Tibial nerve (tissue), 4 donors: ENCODE measurements around the gene CALD1. TPM values are rescaled to one million over a fixed set of nuclear protein-coding genes. Genes with fewer than 3 reads are reported as not detected.
A peak's percentile ranks its signal among the peaks of the same experiment; 100 is the strongest.

ENCODE experiments used
- DNase-seq, 2 donors: peaks; one replicate each; pipeline ENCODE4 v3.0.0-alpha.2; 2019; ENCODE audit warnings: low spot score in 2 of 2
- H3K27ac ChIP-seq, 4 donors: fragments of 200-600 bp; sonication (generic) in 3 of 4; one replicate each; pipeline ENCODE4 v1.5.1; 2017 to 2019; ENCODE audit warnings: mild to moderate bottlenecking in 1 of 4
- H3K27me3 ChIP-seq, 2 donors: fragments of 200-600 bp; sonication (generic) in 1 of 2; one replicate each; pipeline versions ENCODE4 v1.5.1 to v1.6.0; 2017 to 2019
- H3K36me3 ChIP-seq, 3 donors: fragments of 200-600 bp; sonication (generic); one replicate each; pipeline ENCODE4 v1.5.1; 2018 to 2019
- H3K4me1 ChIP-seq, 4 donors: fragments of 200-600 bp; sonication (generic) in 3 of 4; one replicate each; pipeline ENCODE4 v1.5.1; 2017 to 2019
- H3K4me3 ChIP-seq, 4 donors: fragments of 200-600 bp; sonication (generic) in 3 of 4; one replicate each; pipeline ENCODE4 v1.5.1; 2017 to 2019; ENCODE audit warnings: mild to moderate bottlenecking in 1 of 4, moderate library complexity in 1 of 4
- H3K9me3 ChIP-seq, 4 donors: fragments of 200-600 bp; sonication (generic) in 3 of 4; one replicate each; pipeline ENCODE4 v1.5.1; 2017 to 2019
- EP300 ChIP-seq, 2 donors: sonication (generic); formaldehyde crosslinking; IDR thresholded peaks; one replicate each; pipeline ENCODE4 v1.6.1; 2017; ENCODE audit warnings: antibody characterized with exemption in 2 of 2, mild to moderate bottlenecking in 1 of 2
- POLR2A ChIP-seq, 2 donors: fragments of 450-650 bp; IDR thresholded peaks; one replicate each; pipeline ENCODE4 v1.6.1; 2017; ENCODE audit warnings: antibody characterized with exemption in 2 of 2, mild to moderate bottlenecking in 2 of 2, moderate library complexity in 2 of 2
- WGBS, 2 donors: methylation state at CpG; one replicate each; pipeline ENCODE4 v1.1.5; 2018; 5-methylcytosine and 5-hydroxymethylcytosine counted together
- total RNA-seq, 4 donors: library from RNA; depleted of rRNA; stranded (reverse); fragments of >200 nt; gene quantifications; one replicate each; pipeline ENCODE4 v1.1.0, GENCODE V29; 2016
- TF ChIP-seq, protein P1 (sequence below), 5 experiments: fragments of 200-600 bp in 3 of 5; fragments of 450-650 bp in 2 of 5; sonication (generic) in 3 of 5; IDR thresholded peaks; one replicate each; pipeline ENCODE4 v1.5.1; 2016 to 2019; ENCODE audit warnings: antibody characterized with exemption in 5 of 5, mild to moderate bottlenecking in 3 of 5, moderate library complexity in 2 of 5

CALD1 gene
- total RNA-seq, 4 donors from 2014 or later = 320 to 870 (median 433) TPM

DNA sequence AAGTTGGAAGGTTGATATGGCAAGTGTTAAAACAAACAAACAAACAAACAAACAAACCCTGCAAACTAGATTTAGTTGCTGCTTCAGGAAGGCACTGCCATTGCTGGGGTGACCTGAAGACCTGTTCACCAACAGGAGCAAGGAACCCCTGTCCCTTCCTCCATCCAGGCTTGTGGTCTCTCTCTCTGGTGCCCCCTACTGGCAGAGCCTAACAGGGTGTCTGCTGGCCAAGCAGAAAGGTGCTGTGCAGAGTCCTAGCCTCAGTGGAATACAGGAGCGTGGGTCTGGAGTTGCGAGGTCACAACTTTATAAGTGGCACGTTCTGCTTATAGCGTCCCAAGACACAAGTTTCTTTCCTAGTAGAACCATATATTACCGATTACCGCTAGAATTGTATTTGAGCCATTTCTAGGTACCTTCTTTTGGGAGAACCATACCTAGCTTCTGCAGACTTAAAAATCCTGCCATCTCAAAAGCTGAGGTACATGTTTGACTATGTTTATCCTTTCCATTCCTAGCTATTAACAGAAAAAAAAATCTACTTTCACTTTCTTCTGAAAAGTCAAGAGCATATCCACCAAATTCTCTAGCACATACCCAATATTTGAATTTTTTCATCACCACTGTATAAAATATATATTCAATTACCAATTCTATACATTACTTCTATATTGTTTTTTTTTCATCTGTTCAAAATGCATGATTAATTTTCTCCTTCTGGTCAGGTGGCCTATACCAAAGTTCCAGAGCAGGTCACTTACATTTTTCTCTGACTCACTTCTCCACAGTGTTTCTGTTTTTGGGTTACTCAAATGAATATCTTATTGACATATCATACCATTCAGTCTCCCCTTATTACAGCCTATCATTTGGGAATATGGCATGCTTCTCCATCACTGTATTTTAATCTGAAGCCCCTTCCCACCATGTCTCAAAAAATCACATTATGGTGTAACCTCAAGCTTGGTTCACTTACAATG is 29.1 kb upstream of the CALD1 start:
- Histone ChIP-seq H3K27me3 (no peaks in the 10 kb centered on the region), H3K4me3 (no peak overlapping the region)

DNA sequence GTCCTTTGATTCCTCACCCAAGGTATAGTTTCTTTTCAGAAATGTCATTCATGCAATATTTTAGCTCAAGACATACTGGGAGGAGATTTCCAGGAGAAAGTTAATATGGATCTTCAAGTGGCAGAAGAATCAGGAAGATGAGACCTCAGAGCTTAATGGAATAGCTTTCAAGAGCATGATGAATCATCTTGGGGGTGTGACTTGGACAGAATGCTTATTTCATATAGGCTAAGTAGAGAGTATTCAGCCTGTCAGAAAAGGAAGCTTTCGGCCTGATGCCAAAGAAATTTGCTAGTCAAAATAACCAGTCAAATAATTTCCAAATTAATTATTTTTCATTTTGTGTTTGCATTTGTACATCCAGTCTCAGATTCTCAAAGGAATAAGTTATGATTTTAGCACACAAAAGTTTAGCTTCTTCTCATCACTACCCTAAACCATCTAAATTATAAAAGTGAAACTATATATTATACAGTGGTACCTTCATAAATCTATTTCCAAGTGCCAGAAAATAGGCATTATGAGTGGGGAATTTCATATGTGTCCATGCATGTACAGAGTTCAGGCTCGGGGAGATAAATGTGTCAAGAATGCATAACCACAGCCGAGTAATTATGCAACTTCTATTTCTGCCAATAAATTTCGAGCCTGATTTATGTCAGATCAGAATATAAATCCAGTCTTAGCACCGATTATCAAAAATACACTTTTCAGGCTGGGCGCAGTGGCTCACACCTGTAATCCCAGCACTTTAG is 27.3 kb upstream of the CALD1 start:
- Histone ChIP-seq H3K27me3 (no peaks in the 10 kb centered on the region), H3K4me1 (no peaks in the 10 kb centered on the region), H3K27ac (no peak overlapping the region), H3K4me3 (no peak overlapping the region), H3K36me3 (no peaks in the 10 kb centered on the region), H3K9me3 (no peaks in the 10 kb centered on the region)
- TF ChIP-seq EP300 (IDR thresholded peaks at IDR 0.05) = no peak
- TF ChIP-seq POLR2A (IDR thresholded peaks at IDR 0.05) = no peak
- TF ChIP-seq, protein P1, sequence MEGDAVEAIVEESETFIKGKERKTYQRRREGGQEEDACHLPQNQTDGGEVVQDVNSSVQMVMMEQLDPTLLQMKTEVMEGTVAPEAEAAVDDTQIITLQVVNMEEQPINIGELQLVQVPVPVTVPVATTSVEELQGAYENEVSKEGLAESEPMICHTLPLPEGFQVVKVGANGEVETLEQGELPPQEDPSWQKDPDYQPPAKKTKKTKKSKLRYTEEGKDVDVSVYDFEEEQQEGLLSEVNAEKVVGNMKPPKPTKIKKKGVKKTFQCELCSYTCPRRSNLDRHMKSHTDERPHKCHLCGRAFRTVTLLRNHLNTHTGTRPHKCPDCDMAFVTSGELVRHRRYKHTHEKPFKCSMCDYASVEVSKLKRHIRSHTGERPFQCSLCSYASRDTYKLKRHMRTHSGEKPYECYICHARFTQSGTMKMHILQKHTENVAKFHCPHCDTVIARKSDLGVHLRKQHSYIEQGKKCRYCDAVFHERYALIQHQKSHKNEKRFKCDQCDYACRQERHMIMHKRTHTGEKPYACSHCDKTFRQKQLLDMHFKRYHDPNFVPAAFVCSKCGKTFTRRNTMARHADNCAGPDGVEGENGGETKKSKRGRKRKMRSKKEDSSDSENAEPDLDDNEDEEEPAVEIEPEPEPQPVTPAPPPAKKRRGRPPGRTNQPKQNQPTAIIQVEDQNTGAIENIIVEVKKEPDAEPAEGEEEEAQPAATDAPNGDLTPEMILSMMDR (IDR thresholded peaks at IDR 0.05) = no peak
- 56 to 62% methylated on average over 6 of the region's 6 CpGs for WGBS, 2 donors
- DNase-seq = no peak

More for the DNA sequence above, 29.1 kb upstream of the CALD1 start:
- WGBS, 2 donors = 67 to 69% methylated on average over 6 of the region's 6 CpGs
- Histone ChIP-seq H3K27ac (peak overlapping the region in 1 of 4 donors; percentile 3), H3K9me3 (no peaks in the 10 kb centered on the region), H3K36me3 (no peaks in the 10 kb centered on the region), H3K4me1 (peaks cover 0 to 3% (median 0%) of the 10 kb centered on the region in 4 donors)
- peak; percentile 30 to 58 for DNase-seq
- TF ChIP-seq, protein P1 (IDR thresholded peaks at IDR 0.05) = peak; percentile 62 to 72 (median 64)
- peak in 1 of 2 donors; percentile 12 for TF ChIP-seq EP300 (IDR thresholded peaks at IDR 0.05)
- TF ChIP-seq POLR2A (IDR thresholded peaks at IDR 0.05) = no peak

DNA sequence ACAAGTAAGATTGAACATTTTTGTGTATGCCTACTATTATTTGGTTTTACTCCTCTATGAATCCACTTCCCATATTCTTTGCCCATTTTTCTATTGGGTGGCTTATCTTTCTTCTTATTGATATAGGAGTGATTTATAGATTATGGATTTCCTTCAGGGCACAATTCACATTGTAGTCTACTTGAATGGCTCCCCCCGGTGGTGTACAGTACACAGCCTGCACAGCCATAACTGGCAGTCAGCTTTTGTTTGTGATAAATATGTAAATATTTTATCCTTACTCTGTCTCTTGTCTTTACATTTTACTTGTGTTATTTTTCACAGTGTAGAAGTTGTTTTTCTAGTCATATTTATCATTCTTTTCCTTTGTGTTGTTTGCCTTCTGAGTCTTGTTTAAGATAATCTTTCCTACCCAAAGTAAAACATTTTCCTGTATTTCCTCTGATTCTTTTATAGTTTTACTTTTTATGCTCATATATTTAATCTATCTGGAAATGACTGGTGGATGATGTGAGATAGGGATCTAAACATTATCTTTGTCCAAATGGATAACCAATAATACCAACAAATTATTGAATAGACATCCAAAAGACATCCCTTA is 23.9 kb upstream of the CALD1 start:
- Histone ChIP-seq H3K27me3 (no peaks in the 10 kb centered on the region), H3K9me3 (no peaks in the 10 kb centered on the region), H3K27ac (no peak overlapping the region), H3K4me3 (no peak overlapping the region), H3K4me1 (peaks cover 0 to 3% (median 0%) of the 10 kb centered on the region in 4 donors), H3K36me3 (no peaks in the 10 kb centered on the region)
- TF ChIP-seq EP300 (IDR thresholded peaks at IDR 0.05) (peak in 1 of 2 donors; percentile 7), POLR2A (IDR thresholded peaks at IDR 0.05) (no peak)
- TF ChIP-seq, protein P1 (IDR thresholded peaks at IDR 0.05) = peak; percentile 31 to 67 (median 51)
- peak in 1 of 2 donors; percentile 68 for DNase-seq
- WGBS, 2 donors = 29 to 61% methylated on average over 1 of the region's 1 CpG

DNA sequence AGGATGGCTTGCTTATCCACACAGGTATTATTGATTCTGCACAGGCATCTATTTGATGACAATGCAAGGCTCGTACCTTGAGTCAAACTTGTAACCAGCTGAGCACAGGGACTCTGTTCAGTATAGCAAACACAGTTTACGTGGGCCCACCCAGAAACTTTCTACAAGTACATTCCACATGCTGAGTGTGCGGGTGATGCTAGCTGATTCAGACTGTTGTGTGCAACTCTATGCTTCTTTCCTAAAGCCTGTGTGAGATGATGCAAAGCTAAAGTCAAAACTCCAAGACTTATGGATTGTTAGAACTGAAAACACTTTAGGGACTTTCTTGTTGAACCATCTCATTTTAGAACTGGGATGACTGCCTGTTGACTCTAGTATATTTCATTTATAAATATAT is 21.5 kb upstream of the CALD1 start:
- WGBS, 2 donors = 90 to 94% methylated on average over 3 of the region's 3 CpGs
- Histone ChIP-seq H3K9me3 (no peaks in the 10 kb centered on the region), H3K27ac (no peak overlapping the region), H3K36me3 (no peaks in the 10 kb centered on the region), H3K4me1 (peaks cover 0 to 3% (median 0%) of the 10 kb centered on the region in 4 donors), H3K27me3 (no peaks in the 10 kb centered on the region), H3K4me3 (no peak overlapping the region)
- DNase-seq = no peak
- TF ChIP-seq EP300 (IDR thresholded peaks at IDR 0.05) (no peak), POLR2A (IDR thresholded peaks at IDR 0.05) (no peak)
- TF ChIP-seq, protein P1 (IDR thresholded peaks at IDR 0.05) = no peak
